A673 (cell line): ENCODE measurements around the gene FAIM2. TPM values are rescaled to one million over a fixed set of nuclear protein-coding genes. Genes with fewer than 3 reads are reported as not detected.

Experiments
- BruUV-seq: library from RNA; stranded (reverse); fragments of 400-500 nt; replicated peaks from 2 replicates; lab custom pipeline; 2021; lab: Mats Ljungman, UMichigan
- CTCF ChIA-PET: fragments of 300-600 bp; sonication (Branson Sonifier 250); formaldehyde crosslinking; loops from one replicate; lab custom pipeline; 2022; ENCODE audit warnings: antibody characterized with exemption; lab: Charles Lee
- POLR2A ChIA-PET: fragments of 300-600 bp; sonication (Branson Sonifier 250); formaldehyde crosslinking; loops from one replicate; lab custom pipeline; 2022; ENCODE audit warnings: antibody characterized with exemption; ENCODE audit not compliant: low non-redundant PET; lab: Charles Lee
- DNase-seq: peaks from one replicate; pipeline ENCODE4 v3.0.0-alpha.2; 2015; ENCODE audit warnings: low spot score
- H3K27ac ChIP-seq: fragments of 200-600 bp; sonication (generic); 2 replicates; pipeline ENCODE4 v1.5.1; 2016; ENCODE audit warnings: mixed run types, low read depth, mild to moderate bottlenecking, mixed read lengths, antibody characterized with exemption, low read length; ENCODE audit not compliant: poor library complexity, severe bottlenecking
- H3K27me3 ChIP-seq: fragments of 200-600 bp; sonication (generic); replicated peaks from 2 replicates; pipeline ENCODE4 v1.6.1; 2017; ENCODE audit warnings: mixed run types, low read depth, mild to moderate bottlenecking, mixed read lengths, antibody characterized with exemption, low read length; ENCODE audit not compliant: insufficient read depth, poor library complexity
- H3K36me3 ChIP-seq: fragments of 200-600 bp; sonication (generic); 2 replicates; pipeline ENCODE4 v1.6.1; 2016; ENCODE audit warnings: mixed run types, mild to moderate bottlenecking, mixed read lengths, antibody characterized with exemption, low read length; ENCODE audit not compliant: insufficient read depth, poor library complexity, severe bottlenecking
- H3K4me1 ChIP-seq: fragments of 200-600 bp; sonication (generic); 2 replicates; pipeline ENCODE4 v1.6.1; 2017; ENCODE audit warnings: mixed run types, mild to moderate bottlenecking, mixed read lengths, antibody characterized with exemption, low read length; ENCODE audit not compliant: insufficient read depth, poor library complexity, severe bottlenecking
- H3K4me3 ChIP-seq: fragments of 200-600 bp; sonication (generic); 2 replicates; pipeline ENCODE4 v1.5.1; 2016; ENCODE audit warnings: low read depth, mixed run types, mild to moderate bottlenecking, mixed read lengths, low read length; ENCODE audit not compliant: poor library complexity, severe bottlenecking
- H3K9me3 ChIP-seq: fragments of 200-600 bp; sonication (generic); 2 replicates; pipeline ENCODE4 v1.6.1; 2016; ENCODE audit warnings: mixed run types, low read depth, mild to moderate bottlenecking, mixed read lengths, antibody characterized with exemption, low read length; ENCODE audit not compliant: poor library complexity, severe bottlenecking
- EZH2 ChIP-seq: fragments of 200-600 bp; sonication (generic); IDR thresholded peaks from 2 replicates; pipeline ENCODE4 v1.6.1; 2017; ENCODE audit warnings: borderline replicate concordance, low read depth, mild to moderate bottlenecking, mixed read lengths, antibody characterized with exemption, low read length; ENCODE audit not compliant: poor library complexity, severe bottlenecking
- intact Hi-C: fragments of 100-400 bp; cut with micrococcal nuclease; formaldehyde crosslinking; loops from one replicate; pipeline ENCODE4 v1.10.0; 2022; ENCODE audit not compliant: unreplicated experiment
- total RNA-seq: library from RNA; stranded (reverse); gene quantifications from 2 replicates; pipeline ENCODE4 v1.2.3, GENCODE V29; 2021
- TF ChIP-seq, protein P1 (sequence below): fragments of 300-800, 200-600 bp; sonication (generic); conservative IDR thresholded peaks from 2 replicates; pipeline ENCODE4 v1.5.1; 2017; ENCODE audit warnings: low read depth, mild to moderate bottlenecking, antibody characterized with exemption, low read length, moderate library complexity, mixed read lengths

FAIM2 gene
- total RNA-seq, 1 experiment from 2014 or later: not detected

DNA sequence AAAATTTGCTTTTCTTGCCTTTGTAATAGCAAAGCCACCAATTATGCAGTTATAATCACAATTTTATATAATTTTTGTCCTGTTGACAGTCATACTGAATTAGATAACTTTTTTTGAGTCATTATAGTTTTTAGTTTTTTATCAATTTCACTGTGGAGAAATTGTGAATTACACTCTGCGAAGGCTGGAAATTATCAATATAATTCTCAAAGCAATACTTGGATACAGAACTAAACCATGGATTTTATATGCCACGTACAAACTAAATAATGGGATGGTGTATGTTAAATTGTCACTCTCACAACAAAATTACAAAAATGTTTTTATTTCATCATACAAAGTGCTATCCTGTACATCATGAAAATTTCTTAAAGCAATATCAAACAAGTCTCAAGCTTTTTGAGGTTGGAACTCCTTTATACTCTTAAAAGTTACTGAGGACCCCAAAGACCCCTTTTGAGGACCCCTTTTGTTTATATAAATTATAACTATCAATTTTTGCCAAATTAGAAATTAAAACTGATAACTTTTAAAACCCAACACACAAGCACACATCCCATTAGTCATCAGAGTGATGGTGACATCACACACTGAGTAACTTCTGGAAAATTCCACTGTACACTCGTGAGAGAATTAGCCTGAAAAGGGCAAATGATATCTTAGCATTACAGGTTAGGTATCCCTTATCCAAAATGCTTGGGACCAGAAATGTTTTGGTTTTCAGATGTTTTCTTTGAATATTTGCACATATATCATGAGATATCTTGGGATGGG lies 27.0 kb upstream of the FAIM2 start:
- no TSS peak for BruUV-seq
- Histone ChIP-seq H3K36me3 (no peaks in the 10 kb centered on the region), H3K4me3 (no peak overlapping the region), H3K27ac (no peak overlapping the region), H3K9me3 (no peaks in the 10 kb centered on the region), H3K4me1 (no peaks in the 10 kb centered on the region), H3K27me3 (no peaks in the 10 kb centered on the region)
- POLR2A ChIA-PET: no interaction called here
- intact Hi-C loops: no loop called here
- CTCF ChIA-PET: no interaction called here
- TF ChIP-seq EZH2: no peak
- TF ChIP-seq, protein P1, sequence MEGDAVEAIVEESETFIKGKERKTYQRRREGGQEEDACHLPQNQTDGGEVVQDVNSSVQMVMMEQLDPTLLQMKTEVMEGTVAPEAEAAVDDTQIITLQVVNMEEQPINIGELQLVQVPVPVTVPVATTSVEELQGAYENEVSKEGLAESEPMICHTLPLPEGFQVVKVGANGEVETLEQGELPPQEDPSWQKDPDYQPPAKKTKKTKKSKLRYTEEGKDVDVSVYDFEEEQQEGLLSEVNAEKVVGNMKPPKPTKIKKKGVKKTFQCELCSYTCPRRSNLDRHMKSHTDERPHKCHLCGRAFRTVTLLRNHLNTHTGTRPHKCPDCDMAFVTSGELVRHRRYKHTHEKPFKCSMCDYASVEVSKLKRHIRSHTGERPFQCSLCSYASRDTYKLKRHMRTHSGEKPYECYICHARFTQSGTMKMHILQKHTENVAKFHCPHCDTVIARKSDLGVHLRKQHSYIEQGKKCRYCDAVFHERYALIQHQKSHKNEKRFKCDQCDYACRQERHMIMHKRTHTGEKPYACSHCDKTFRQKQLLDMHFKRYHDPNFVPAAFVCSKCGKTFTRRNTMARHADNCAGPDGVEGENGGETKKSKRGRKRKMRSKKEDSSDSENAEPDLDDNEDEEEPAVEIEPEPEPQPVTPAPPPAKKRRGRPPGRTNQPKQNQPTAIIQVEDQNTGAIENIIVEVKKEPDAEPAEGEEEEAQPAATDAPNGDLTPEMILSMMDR: no peak
- no peak for DNase-seq

DNA sequence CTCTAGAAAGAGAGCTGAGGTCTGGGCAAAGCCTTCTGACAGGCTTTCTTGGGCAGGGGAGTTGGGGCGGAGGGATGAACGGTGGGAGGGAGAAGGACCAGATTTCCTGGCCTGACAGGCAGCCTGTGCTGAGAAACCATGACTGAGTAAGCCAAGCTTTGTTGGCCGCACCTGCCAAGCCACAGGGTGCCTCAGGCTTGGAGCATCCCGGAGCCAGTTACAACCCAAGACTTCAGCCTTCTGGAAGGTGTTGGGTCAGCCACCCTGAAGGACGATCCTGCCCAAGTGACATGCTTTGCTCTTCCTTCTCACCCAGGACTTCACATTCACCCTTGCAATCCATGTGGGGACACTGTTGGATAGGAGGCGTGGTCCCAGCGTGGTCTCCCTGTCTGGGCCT lies 25.9 kb upstream of the FAIM2 start:
- Histone ChIP-seq H3K27me3 (no peaks in the 10 kb centered on the region), H3K4me1 (no peaks in the 10 kb centered on the region), H3K27ac (no peak overlapping the region), H3K9me3 (no peaks in the 10 kb centered on the region), H3K4me3 (no peak overlapping the region), H3K36me3 (no peaks in the 10 kb centered on the region)
- intact Hi-C loops: no loop called here
- POLR2A ChIA-PET: no interaction called here
- no peak for TF ChIP-seq EZH2
- TF ChIP-seq, protein P1: no peak
- BruUV-seq: no TSS peak
- no peak for DNase-seq
- CTCF ChIA-PET: no interaction called here

- Histone ChIP-seq H3K4me1 (no peaks in the 10 kb centered on the region), H3K9me3 (no peaks in the 10 kb centered on the region), H3K4me3 (no peak overlapping the region), H3K36me3 (no peaks in the 10 kb centered on the region), H3K27ac (no peak overlapping the region), H3K27me3 (no peaks in the 10 kb centered on the region)
- BruUV-seq: no TSS peak
- intact Hi-C loops: no loop called here
- TF ChIP-seq, protein P1: no peak
- no peak for TF ChIP-seq EZH2
- ChIA-PET CTCF (no interaction called here), POLR2A (no interaction called here)
- no peak for DNase-seq
Observed at GRCh38 chr12:49928471-49928870, 24.8 kb upstream of the FAIM2 start.
